ENCODE results near the gene POLR1G.

DNA sequence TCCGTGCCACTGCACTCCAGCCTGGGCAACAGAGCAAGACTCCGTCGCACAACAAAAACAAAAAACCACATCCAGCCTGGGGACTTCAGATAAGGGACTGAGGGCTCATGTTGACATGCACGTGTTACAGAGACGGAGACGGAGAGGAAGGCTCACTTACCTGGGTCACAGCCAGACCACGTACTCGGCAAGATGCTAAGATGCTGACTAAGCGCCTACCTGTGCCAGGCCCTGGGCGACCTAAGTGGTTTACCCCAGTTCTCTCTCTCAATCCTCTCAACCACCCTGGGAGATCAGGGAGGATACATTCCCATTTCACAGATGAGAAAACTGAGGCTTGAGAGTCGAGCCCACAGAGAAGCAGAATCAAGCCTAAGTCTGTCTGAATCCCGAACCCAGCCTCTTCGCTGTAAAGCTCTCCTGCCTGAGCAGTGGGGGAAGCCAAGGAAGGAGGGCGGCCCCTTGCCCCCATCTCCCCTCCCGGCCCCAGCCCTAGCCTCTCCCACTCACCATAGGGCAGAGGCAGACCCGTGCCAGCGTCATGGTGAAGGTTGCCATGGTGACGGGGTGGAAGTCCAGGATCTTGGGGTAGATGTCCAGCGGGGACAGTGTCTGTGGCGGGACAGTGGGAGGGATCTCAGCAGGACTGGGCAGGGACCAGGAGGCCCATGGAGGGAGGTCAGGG is 49.5 kb upstream of the POLR1G start:
- TF ChIP-seq CTCF (IDR thresholded peaks at IDR 0.05; ENCODE audit: low read depth, low read length, poor library complexity, severe bottlenecking) (no peak), EZH2phosphoT487 (IDR thresholded peaks at IDR 0.05; ENCODE audit: borderline replicate concordance, low read length) (no peak)
